ENCODE measurements around the gene SRGAP3. TPM values are rescaled to one million over a fixed set of nuclear protein-coding genes. Genes with fewer than 3 reads are reported as not detected.

Gene SRGAP3
- total and polyA plus RNA-seq, 2 experiments from 2014 or later, result 7.4 to 8.3 TPM

DNA sequence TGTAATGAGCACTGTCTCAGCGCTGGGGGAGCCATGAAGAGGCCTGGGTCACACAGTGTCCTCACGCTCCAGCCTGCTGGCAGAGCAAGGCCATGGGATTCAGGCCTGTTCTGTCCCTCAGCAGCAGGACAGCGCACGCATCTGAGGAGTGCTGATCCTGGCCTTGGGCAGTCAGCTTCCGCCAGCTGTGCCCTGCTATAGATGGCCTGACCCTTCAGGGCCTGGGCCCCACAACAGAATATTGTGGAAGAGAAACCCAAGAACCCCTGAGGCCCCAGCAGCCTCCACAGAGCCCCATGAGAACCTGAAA, 78.6 kb downstream of the SRGAP3 start:
- peaks cover 8% of the 10 kb centered on the region for H3K4me1 ChIP-seq (ENCODE audit: insufficient read depth)
- no peaks in the 10 kb centered on the region for H3K9me2 ChIP-seq (replicated peaks; ENCODE audit: insufficient read depth)
- TF ChIP-seq EZH2 (IDR thresholded peaks at IDR 0.05; ENCODE audit: borderline replicate concordance), result no peak
- no peak for TF ChIP-seq EZH2phosphoT487 (IDR thresholded peaks at IDR 0.05; ENCODE audit: low read depth, severe bottlenecking, unreplicated experiment)
- TF ChIP-seq, protein P1, sequence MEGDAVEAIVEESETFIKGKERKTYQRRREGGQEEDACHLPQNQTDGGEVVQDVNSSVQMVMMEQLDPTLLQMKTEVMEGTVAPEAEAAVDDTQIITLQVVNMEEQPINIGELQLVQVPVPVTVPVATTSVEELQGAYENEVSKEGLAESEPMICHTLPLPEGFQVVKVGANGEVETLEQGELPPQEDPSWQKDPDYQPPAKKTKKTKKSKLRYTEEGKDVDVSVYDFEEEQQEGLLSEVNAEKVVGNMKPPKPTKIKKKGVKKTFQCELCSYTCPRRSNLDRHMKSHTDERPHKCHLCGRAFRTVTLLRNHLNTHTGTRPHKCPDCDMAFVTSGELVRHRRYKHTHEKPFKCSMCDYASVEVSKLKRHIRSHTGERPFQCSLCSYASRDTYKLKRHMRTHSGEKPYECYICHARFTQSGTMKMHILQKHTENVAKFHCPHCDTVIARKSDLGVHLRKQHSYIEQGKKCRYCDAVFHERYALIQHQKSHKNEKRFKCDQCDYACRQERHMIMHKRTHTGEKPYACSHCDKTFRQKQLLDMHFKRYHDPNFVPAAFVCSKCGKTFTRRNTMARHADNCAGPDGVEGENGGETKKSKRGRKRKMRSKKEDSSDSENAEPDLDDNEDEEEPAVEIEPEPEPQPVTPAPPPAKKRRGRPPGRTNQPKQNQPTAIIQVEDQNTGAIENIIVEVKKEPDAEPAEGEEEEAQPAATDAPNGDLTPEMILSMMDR (IDR thresholded peaks at IDR 0.05; ENCODE audit: poor library complexity), result no peak
- H3K4me3 ChIP-seq, result no peak overlapping the region
- no peak overlapping the region for H3K27ac ChIP-seq
- H3K4me2 ChIP-seq, result no peak overlapping the region
- no peak for DNase-seq (ENCODE audit: low spot score)
- no peaks in the 10 kb centered on the region for H3K36me3 ChIP-seq (replicated peaks; ENCODE audit: insufficient read depth, low read depth)
- H3K27me3 ChIP-seq, result no peaks in the 10 kb centered on the region
- no peaks in the 10 kb centered on the region for H3K79me2 ChIP-seq
- no peaks in the 10 kb centered on the region for H3K9me3 ChIP-seq (ENCODE audit: low read depth)
- H2AFZ ChIP-seq, result no peak overlapping the region
- no peaks in the 10 kb centered on the region for H4K20me1 ChIP-seq (ENCODE audit: insufficient read depth, poor library complexity, severe bottlenecking)
- 91% methylated on average over 5 of the region's 5 CpGs for WGBS (ENCODE audit: low lambda C conversion rate, missing lambda C conversion rate)

DNA sequence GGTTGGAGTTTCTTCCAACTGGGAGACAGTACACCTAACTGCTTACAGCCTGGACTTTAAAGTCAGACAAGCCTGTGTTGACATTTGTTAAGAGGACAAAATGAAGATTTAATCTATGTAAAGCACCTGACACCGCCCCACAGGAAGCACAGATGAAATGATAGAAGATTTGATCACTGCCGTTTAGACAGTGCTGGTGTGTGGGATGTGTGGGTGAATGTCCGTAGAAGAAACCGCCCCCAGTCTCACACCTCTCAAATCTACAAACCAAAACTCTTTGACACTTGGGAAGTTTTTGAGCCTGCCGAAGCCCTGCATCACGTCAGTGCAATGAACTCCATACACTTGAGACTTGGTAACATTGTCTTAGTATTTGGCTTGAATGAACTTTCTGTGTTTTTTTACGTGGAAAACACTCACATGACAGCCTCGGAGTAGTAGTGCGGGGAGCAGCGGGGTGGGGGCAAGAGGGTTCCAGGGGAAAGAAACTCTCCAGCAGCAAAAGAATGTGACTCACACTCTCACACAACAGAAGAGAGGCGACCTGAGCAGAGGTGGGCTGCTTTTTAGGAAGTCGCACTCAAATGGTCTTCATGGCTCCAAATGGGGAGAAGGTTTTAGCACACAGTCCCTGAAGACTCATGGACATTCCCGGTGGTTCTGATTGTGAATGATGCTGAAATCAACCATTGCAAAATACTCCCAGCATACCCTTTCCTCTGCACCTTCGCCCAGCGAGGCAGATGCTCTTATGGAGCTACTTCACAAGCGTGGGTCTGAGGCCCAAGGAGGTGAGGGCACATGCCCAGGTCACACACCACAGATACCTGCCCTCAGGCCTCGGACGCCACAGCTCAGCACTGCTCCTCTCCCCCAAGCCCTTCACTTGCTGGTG, 79.2 kb downstream of the SRGAP3 start:
- no peak for DNase-seq (ENCODE audit: low spot score)
- Histone ChIP-seq H4K20me1 (ENCODE audit: insufficient read depth, poor library complexity, severe bottlenecking) (no peaks in the 10 kb centered on the region), H3K79me2 (no peaks in the 10 kb centered on the region), H2AFZ (no peak overlapping the region), H3K9me3 (ENCODE audit: low read depth) (no peaks in the 10 kb centered on the region), H3K4me1 (ENCODE audit: insufficient read depth) (peaks cover 8% of the 10 kb centered on the region), H3K36me3 (replicated peaks; ENCODE audit: insufficient read depth, low read depth) (no peaks in the 10 kb centered on the region), H3K27ac (no peak overlapping the region), H3K9me2 (replicated peaks; ENCODE audit: insufficient read depth) (no peaks in the 10 kb centered on the region), H3K4me2 (no peak overlapping the region), H3K27me3 (no peaks in the 10 kb centered on the region), H3K4me3 (no peak overlapping the region)
- 80% methylated on average over 16 of the region's 18 CpGs for WGBS (ENCODE audit: low lambda C conversion rate, missing lambda C conversion rate)
- TF ChIP-seq, protein P1 (IDR thresholded peaks at IDR 0.05; ENCODE audit: poor library complexity), result no peak
- TF ChIP-seq EZH2phosphoT487 (IDR thresholded peaks at IDR 0.05; ENCODE audit: low read depth, severe bottlenecking, unreplicated experiment), result no peak
- TF ChIP-seq EZH2 (IDR thresholded peaks at IDR 0.05; ENCODE audit: borderline replicate concordance), result no peak

DNA sequence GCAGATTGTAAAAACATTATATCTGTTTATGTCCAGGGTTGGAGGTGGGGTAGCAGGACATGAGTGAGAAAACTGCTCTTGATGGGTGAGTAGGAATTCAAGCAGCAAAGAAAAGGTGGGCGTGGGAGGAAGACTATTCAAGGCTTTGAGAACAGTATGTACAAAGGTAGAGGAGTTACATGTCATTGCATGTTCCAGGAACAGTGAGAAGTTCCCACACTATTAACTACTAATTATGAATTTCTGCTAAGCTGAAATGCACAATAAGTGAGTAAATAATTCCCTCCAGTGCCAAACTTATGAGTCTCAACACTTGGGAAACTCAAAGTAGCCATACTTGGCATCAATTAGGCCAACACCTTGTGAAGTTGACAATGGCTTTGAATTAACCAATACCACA, 80.1 kb downstream of the SRGAP3 start:
- no peak overlapping the region for H3K27ac ChIP-seq

More for the DNA sequence above, 80.1 kb downstream of the SRGAP3 start:
- no peaks in the 10 kb centered on the region for H4K20me1 ChIP-seq (ENCODE audit: insufficient read depth, poor library complexity, severe bottlenecking)
- DNase-seq (ENCODE audit: low spot score), result no peak
- no peak overlapping the region for H3K4me3 ChIP-seq
- H3K79me2 ChIP-seq, result no peaks in the 10 kb centered on the region
- no peak overlapping the region for H2AFZ ChIP-seq
- no peaks in the 10 kb centered on the region for H3K36me3 ChIP-seq (replicated peaks; ENCODE audit: insufficient read depth, low read depth)
- no peaks in the 10 kb centered on the region for H3K9me2 ChIP-seq (replicated peaks; ENCODE audit: insufficient read depth)
- no peaks in the 10 kb centered on the region for H3K9me3 ChIP-seq (ENCODE audit: low read depth)
- no peak overlapping the region for H3K4me2 ChIP-seq
- H3K27me3 ChIP-seq, result no peaks in the 10 kb centered on the region
- H3K4me1 ChIP-seq (ENCODE audit: insufficient read depth), result peaks cover 8% of the 10 kb centered on the region
- TF ChIP-seq EZH2phosphoT487 (IDR thresholded peaks at IDR 0.05; ENCODE audit: low read depth, severe bottlenecking, unreplicated experiment), result no peak
- TF ChIP-seq, protein P1 (IDR thresholded peaks at IDR 0.05; ENCODE audit: poor library complexity), result no peak
- TF ChIP-seq EZH2 (IDR thresholded peaks at IDR 0.05; ENCODE audit: borderline replicate concordance), result no peak
- WGBS (ENCODE audit: low lambda C conversion rate, missing lambda C conversion rate), result 84% methylated on average over 1 of the region's 1 CpG

Measured in hepatocyte (in vitro differentiated cells).